Endodermal cell (in vitro differentiated cells): ENCODE results near the gene P2RY2. TPM values are rescaled to one million over a fixed set of nuclear protein-coding genes. Genes with fewer than 3 reads are reported as not detected.

Experiments
- DNase-seq: peaks from one replicate; pipeline ENCODE4 v3.0.0-alpha.2; 2017
- H3K27ac ChIP-seq: 2 replicates; pipeline ENCODE4 v1.5.1; 2013; ENCODE audit warnings: mild to moderate bottlenecking, low read depth, low read length, moderate library complexity
- H3K27me3 ChIP-seq: 2 replicates; pipeline ENCODE4 v1.6.1; 2013; ENCODE audit warnings: mild to moderate bottlenecking, low read length, moderate library complexity; ENCODE audit not compliant: insufficient read depth, control insufficient read depth, poor library complexity, severe bottlenecking
- H3K36me3 ChIP-seq: 2 replicates; pipeline ENCODE4 v1.7.0; 2013; ENCODE audit warnings: mild to moderate bottlenecking, low read length, moderate library complexity; ENCODE audit not compliant: control insufficient read depth, insufficient read depth
- H3K4me1 ChIP-seq: one replicate; pipeline ENCODE4 v1.7.0; 2013; ENCODE audit warnings: low read length; ENCODE audit not compliant: control insufficient read depth, insufficient read depth
- H3K4me3 ChIP-seq: 2 replicates; pipeline ENCODE4 v1.5.1; 2013; ENCODE audit warnings: mild to moderate bottlenecking, low read length, moderate library complexity
- H3K9ac ChIP-seq: 2 replicates; pipeline ENCODE4 v1.6.1; 2013; ENCODE audit warnings: mild to moderate bottlenecking, low read length, moderate library complexity; ENCODE audit not compliant: poor library complexity, severe bottlenecking; ENCODE audit errors: extremely low read depth
- H3K9me3 ChIP-seq: 2 replicates; pipeline ENCODE4 v1.6.1; 2013; ENCODE audit warnings: mild to moderate bottlenecking, low read length, moderate library complexity; ENCODE audit not compliant: control insufficient read depth
- H3K27ac Mint-ChIP-seq: 2 replicates; pipeline ENCODE4 v1.8.0; 2020; ENCODE audit warnings: mixed read lengths
- H3K27me3 Mint-ChIP-seq: 2 replicates; pipeline ENCODE4 v1.8.0; 2021; ENCODE audit warnings: mild to moderate bottlenecking, mixed read lengths; ENCODE audit not compliant: insufficient read depth
- H3K36me3 Mint-ChIP-seq: 2 replicates; pipeline ENCODE4 v1.8.0; 2020; ENCODE audit warnings: low read depth, mixed read lengths
- H3K4me1 Mint-ChIP-seq: 2 replicates; pipeline ENCODE4 v1.8.0; 2020; ENCODE audit warnings: mixed read lengths
- H3K4me3 Mint-ChIP-seq: 2 replicates; pipeline ENCODE4 v1.8.0; 2020; ENCODE audit warnings: mild to moderate bottlenecking, moderate library complexity, mixed read lengths
- H3K9me3 Mint-ChIP-seq: 2 replicates; pipeline ENCODE4 v1.8.0; 2020; ENCODE audit warnings: mild to moderate bottlenecking, mixed read lengths
- WGBS, 2 experiments: methylation state at CpG; one replicate each; pipeline versions ENCODE4 v1.1.5 to v1.1.7; 2013; ENCODE audit warnings: missing lambda C conversion rate in 2 of 2, mixed read lengths in 1 of 2; ENCODE audit not compliant: insufficient coverage in 1 of 2, insufficient read length in 1 of 2; 5-methylcytosine and 5-hydroxymethylcytosine counted together
- total RNA-seq, 2 donors: library from RNA; stranded (reverse); fragmentation: NEBNext Ultra II Directional in 1 of 2; extraction: Animal tissue kit (Norgen Biotek cat#: 25700) in 1 of 2; gene quantifications; 2 replicates in 1 of 2; 3 replicates in 1 of 2; pipeline ENCODE4 v1.2.1, GENCODE V29; 2021
- TF ChIP-seq, protein P1 (sequence below): fragments of 200-600 bp; sonication (generic); conservative IDR thresholded peaks from 2 replicates; pipeline ENCODE4 v1.5.0; 2021; ENCODE audit warnings: antibody characterized with exemption, mild to moderate bottlenecking

The P2RY2 gene
- total RNA-seq, 2 donors from 2014 or later: 0.60 to 0.62 TPM

DNA sequence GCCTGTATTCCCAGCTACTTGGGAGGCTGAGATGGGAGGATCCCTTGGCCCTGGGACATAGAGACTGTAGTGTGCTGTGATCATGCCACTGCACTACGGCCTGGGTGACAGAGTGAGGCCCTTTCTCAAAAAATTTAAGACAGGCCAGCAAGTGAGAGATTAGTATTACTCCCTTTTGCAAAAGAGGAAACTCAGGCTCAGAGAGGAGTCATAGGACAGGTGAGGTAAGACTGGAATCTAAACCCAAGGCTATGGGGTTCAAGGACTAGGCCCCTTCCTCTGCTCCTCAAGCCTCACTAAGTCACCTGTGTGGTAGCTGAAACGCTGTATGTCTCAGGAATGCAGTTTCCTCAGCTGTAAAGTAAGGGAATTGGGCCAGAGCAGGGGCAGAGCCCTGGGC lies 1.6 kb upstream of the P2RY2 start:
- H3K4me1 Mint-ChIP-seq: peaks cover 14% of the 10 kb centered on the region
- no peaks in the 10 kb centered on the region for H3K36me3 Mint-ChIP-seq
- H3K36me3 ChIP-seq: no peaks in the 10 kb centered on the region
- WGBS, 2 experiments: 83 to 94% methylated on average over 2 of the region's 2 CpGs
- peaks cover 8% of the 10 kb centered on the region for H3K4me1 ChIP-seq
- no peak overlapping the region for H3K9ac ChIP-seq
- no peaks in the 10 kb centered on the region for H3K9me3 Mint-ChIP-seq
- no peak overlapping the region for H3K27ac Mint-ChIP-seq
- peaks cover 43% of the 10 kb centered on the region for H3K27me3 Mint-ChIP-seq
- DNase-seq: no peak
- no peak overlapping the region for H3K4me3 ChIP-seq
- H3K27ac ChIP-seq: no peak overlapping the region
- no peak overlapping the region for H3K4me3 Mint-ChIP-seq
- TF ChIP-seq, protein P1, sequence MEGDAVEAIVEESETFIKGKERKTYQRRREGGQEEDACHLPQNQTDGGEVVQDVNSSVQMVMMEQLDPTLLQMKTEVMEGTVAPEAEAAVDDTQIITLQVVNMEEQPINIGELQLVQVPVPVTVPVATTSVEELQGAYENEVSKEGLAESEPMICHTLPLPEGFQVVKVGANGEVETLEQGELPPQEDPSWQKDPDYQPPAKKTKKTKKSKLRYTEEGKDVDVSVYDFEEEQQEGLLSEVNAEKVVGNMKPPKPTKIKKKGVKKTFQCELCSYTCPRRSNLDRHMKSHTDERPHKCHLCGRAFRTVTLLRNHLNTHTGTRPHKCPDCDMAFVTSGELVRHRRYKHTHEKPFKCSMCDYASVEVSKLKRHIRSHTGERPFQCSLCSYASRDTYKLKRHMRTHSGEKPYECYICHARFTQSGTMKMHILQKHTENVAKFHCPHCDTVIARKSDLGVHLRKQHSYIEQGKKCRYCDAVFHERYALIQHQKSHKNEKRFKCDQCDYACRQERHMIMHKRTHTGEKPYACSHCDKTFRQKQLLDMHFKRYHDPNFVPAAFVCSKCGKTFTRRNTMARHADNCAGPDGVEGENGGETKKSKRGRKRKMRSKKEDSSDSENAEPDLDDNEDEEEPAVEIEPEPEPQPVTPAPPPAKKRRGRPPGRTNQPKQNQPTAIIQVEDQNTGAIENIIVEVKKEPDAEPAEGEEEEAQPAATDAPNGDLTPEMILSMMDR: no peak
- H3K9me3 ChIP-seq: no peaks in the 10 kb centered on the region
- peaks cover 24% of the 10 kb centered on the region for H3K27me3 ChIP-seq

DNA sequence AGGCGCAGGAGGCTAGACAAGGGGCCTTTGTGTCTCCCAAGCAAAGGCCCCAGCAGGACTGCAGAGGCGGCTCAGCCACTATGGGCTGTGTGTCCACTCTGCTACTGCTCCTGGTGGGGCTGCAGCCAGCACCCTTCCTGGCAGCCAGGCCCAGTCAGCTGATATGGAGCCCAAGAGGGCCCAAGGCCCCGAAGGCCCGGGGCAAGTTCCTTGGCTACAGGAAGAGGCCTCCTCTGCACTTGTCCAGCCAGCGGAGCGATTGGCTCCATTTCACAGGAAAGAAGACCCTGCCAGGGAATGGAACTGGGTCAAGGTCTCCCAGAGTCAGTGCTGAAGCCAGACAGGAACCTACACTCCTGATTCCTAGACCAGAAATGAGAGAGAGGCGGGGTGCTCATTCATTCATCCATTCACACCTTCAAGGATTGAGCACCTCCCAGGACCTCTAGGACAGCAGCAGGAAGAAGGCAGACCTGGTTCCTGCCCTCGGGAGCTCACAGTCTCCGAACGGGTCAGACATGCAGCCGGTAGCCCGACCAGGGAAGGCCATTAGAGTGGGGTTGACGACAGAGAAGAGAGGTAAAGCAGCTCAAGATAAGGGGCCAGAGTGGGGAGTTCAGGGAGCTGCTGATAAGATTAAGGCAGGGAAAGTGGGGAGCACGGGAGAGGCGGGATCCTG lies 811 bp upstream of the P2RY2 start:
- WGBS, 2 experiments: 88 to 92% methylated on average over 9 to 15 of the region's 15 CpGs
- Histone ChIP-seq H3K36me3 (no peaks in the 10 kb centered on the region), H3K9me3 (no peaks in the 10 kb centered on the region), H3K9ac (no peak overlapping the region), H3K27ac (no peak overlapping the region), H3K27me3 (peaks cover 24% of the 10 kb centered on the region), H3K4me1 (peaks cover 13% of the 10 kb centered on the region), H3K4me3 (no peak overlapping the region)
- peak overlapping the region; percentile 65 for H3K4me3 Mint-ChIP-seq
- H3K27me3 Mint-ChIP-seq: peaks cover 44% of the 10 kb centered on the region
- no peaks in the 10 kb centered on the region for H3K36me3 Mint-ChIP-seq
- peaks cover 14% of the 10 kb centered on the region for H3K4me1 Mint-ChIP-seq
- DNase-seq: peak; percentile 65
- TF ChIP-seq, protein P1: no peak
- no peaks in the 10 kb centered on the region for H3K9me3 Mint-ChIP-seq
- peak overlapping the region; percentile 8 for H3K27ac Mint-ChIP-seq

DNA sequence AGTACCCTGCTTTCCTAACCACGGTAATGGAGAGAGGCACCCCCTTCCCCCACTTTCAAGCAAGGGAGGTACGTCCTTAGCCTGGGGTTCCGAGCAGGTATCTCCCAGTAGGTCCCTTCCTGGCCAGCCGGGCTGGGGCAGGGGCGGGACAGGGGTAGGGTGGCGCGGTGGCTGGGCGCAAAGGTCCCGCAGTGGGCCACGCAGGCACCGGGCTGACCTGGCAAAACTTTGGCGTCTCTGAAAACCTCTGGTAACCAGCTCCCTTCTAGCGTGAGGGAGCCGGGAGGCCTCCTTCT lies 323 bp upstream of the P2RY2 start:
- H3K4me1 Mint-ChIP-seq: peaks cover 14% of the 10 kb centered on the region
- H3K27me3 ChIP-seq: peaks cover 24% of the 10 kb centered on the region
- H3K27me3 Mint-ChIP-seq: peaks cover 49% of the 10 kb centered on the region
- H3K9me3 ChIP-seq: no peaks in the 10 kb centered on the region
- no peak for DNase-seq
- no peak overlapping the region for H3K27ac ChIP-seq
- no peak overlapping the region for H3K27ac Mint-ChIP-seq
- no peak overlapping the region for H3K9ac ChIP-seq
- TF ChIP-seq, protein P1: no peak
- peak overlapping the region; percentile 73 for H3K4me3 ChIP-seq
- no peaks in the 10 kb centered on the region for H3K9me3 Mint-ChIP-seq
- peaks cover 13% of the 10 kb centered on the region for H3K4me1 ChIP-seq
- H3K4me3 Mint-ChIP-seq: peak overlapping the region; percentile 65
- WGBS, 2 experiments: 49 to 52% methylated on average over 7 to 14 of the region's 14 CpGs
- H3K36me3 ChIP-seq: no peaks in the 10 kb centered on the region
- no peaks in the 10 kb centered on the region for H3K36me3 Mint-ChIP-seq
